Neural progenitor cell (in vitro differentiated cells): ENCODE data around the gene RGS18.

Source experiments
- EZH2 ChIP-seq: fragments of 200-600 bp; sonication (generic); IDR thresholded peaks from 2 replicates; pipeline ENCODE4 v1.6.1; 2017; ENCODE audit warnings: antibody characterized with exemption, mild to moderate bottlenecking, moderate library complexity
- EZH2phosphoT487 ChIP-seq: fragments of 200-600 bp; sonication (generic); IDR thresholded peaks from 2 replicates; pipeline ENCODE4 v1.6.1; 2017; ENCODE audit warnings: antibody characterized with exemption

GRCh38 chr1:192157067-192157466 lies 1.2 kb upstream of the RGS18 start:
- TF ChIP-seq EZH2 (no peak), EZH2phosphoT487 (no peak)
